Right atrium auricular region (tissue), 2 donors: Measurements from ENCODE around the gene ACVR2A. TPM values are rescaled to one million over a fixed set of nuclear protein-coding genes. Genes with fewer than 3 reads are reported as not detected.

Source experiments
- DNase-seq: peaks from one replicate; pipeline ENCODE4 v3.0.0-alpha.2; 2019; ENCODE audit warnings: low spot score
- H3K27ac ChIP-seq, 2 donors: fragments of 200-600 bp; sonication (generic); 1 replicate in 1 of 2; 2 replicates in 1 of 2; pipeline ENCODE4 v1.5.1; 2016 to 2019
- H3K27me3 ChIP-seq, 2 donors: fragments of 200-600 bp; sonication (generic); one replicate each; pipeline versions ENCODE4 v1.5.1 to v1.6.0; 2017 to 2019
- H3K36me3 ChIP-seq: fragments of 200-600 bp; sonication (generic); one replicate; pipeline ENCODE4 v1.5.1; 2016
- H3K4me1 ChIP-seq, 2 donors: fragments of 200-600 bp; sonication (generic); one replicate each; pipeline versions ENCODE4 v1.5.1 to v1.6.0; 2017 to 2019
- H3K4me3 ChIP-seq, 2 donors: fragments of 200-600 bp; sonication (generic); 1 replicate in 1 of 2; 2 replicates in 1 of 2; pipeline ENCODE4 v1.5.1; 2017 to 2019; ENCODE audit warnings: mild to moderate bottlenecking in 1 of 2, moderate library complexity in 1 of 2
- H3K9me3 ChIP-seq, 2 donors: fragments of 200-600 bp; sonication (generic); one replicate each; pipeline ENCODE4 v1.5.1; 2019
- total RNA-seq, 2 donors: library from RNA; depleted of rRNA; stranded (reverse); fragments of >200 nt; gene quantifications; one replicate each; pipeline ENCODE4 v1.1.0, GENCODE V29; 2016
- TF ChIP-seq, protein P1 (sequence below), 2 donors: fragments of 200-600 bp; sonication (generic); IDR thresholded peaks; one replicate each; pipeline ENCODE4 v1.5.1; 2019; ENCODE audit warnings: antibody characterized with exemption in 2 of 2

Gene ACVR2A
- total RNA-seq, 2 donors from 2014 or later, result 7.9 to 9.7 TPM

DNA sequence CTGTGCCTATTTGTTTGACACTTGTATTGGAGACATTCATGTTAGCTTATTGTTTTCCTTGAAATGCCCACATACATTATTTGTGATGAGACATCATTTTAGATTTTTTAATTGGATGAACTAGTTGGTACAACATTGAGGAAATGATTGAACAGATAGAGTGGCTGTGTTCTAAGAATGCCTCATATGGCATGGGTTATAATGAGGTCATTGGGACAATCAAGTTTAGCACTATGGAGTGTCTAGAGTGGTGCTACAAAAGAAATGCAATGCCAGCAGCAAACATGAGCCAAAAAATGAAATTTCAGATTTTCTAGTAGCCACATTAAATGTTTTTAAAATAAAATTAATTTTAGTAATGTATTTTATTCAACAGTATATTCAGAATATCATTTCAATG, 28.1 kb downstream of the ACVR2A start:
- Histone ChIP-seq H3K27ac (no peak overlapping the region), H3K4me1 (no peaks in the 10 kb centered on the region), H3K27me3 (no peaks in the 10 kb centered on the region), H3K4me3 (no peak overlapping the region), H3K36me3 (no peaks in the 10 kb centered on the region), H3K9me3 (no peaks in the 10 kb centered on the region)
- no peak for DNase-seq
- TF ChIP-seq, protein P1, sequence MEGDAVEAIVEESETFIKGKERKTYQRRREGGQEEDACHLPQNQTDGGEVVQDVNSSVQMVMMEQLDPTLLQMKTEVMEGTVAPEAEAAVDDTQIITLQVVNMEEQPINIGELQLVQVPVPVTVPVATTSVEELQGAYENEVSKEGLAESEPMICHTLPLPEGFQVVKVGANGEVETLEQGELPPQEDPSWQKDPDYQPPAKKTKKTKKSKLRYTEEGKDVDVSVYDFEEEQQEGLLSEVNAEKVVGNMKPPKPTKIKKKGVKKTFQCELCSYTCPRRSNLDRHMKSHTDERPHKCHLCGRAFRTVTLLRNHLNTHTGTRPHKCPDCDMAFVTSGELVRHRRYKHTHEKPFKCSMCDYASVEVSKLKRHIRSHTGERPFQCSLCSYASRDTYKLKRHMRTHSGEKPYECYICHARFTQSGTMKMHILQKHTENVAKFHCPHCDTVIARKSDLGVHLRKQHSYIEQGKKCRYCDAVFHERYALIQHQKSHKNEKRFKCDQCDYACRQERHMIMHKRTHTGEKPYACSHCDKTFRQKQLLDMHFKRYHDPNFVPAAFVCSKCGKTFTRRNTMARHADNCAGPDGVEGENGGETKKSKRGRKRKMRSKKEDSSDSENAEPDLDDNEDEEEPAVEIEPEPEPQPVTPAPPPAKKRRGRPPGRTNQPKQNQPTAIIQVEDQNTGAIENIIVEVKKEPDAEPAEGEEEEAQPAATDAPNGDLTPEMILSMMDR (IDR thresholded peaks at IDR 0.05), result no peak

DNA sequence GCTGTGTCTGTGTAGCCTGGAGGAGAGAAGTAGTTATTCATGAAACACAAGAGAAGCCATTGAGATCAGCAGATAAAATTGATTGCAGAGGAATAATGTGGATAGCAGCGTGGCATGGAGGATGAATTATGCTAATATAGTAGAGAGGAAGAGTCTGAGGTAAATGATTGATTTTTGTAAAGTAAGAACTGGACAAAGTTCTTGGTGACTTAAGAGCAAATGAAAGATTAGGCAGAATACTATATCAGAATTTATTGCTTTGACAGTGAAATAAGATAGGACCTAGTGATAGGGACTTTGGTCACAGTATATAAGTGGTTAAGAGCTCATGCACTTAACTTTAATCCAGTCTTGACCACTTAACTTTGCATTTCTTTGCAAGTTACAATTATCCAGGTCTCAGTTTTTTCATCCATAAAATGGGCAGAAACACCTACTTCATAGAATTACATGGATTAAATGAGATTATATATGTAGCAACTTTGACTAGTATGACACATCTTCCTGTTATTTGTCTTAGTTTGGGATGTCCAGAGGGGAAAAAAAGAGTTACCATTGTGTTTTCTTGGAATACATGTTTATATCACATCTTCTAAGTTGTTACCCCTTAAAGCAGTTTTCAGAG, 29.1 kb downstream of the ACVR2A start:
- TF ChIP-seq, protein P1 (IDR thresholded peaks at IDR 0.05), result no peak
- no peaks in the 10 kb centered on the region for H3K27me3 ChIP-seq
- no peaks in the 10 kb centered on the region for H3K36me3 ChIP-seq
- H3K4me3 ChIP-seq, result no peak overlapping the region
- DNase-seq, result no peak
- no peak overlapping the region for H3K27ac ChIP-seq
- H3K4me1 ChIP-seq, result no peaks in the 10 kb centered on the region
- H3K9me3 ChIP-seq, result no peaks in the 10 kb centered on the region

DNA sequence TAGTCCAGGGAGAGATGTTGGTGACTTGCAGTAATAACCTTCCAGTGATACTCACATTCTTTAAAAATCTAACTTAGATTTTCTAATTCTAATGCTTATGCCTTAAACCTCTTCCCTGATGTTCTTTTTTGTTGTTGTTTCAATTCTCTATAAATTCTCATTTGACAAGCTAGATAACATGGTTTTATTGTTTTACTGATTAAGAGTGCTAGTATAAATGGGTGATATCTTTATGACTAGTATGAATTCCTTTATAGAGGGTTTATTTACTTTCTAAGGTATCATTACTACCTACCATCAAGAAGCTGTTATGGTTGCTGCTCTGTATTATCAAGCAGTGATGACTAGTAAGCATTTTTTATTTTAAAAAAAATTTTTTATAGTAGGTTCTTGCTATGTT, 35.0 kb downstream of the ACVR2A start:
- Histone ChIP-seq H3K27ac (no peak overlapping the region), H3K27me3 (no peaks in the 10 kb centered on the region), H3K36me3 (no peaks in the 10 kb centered on the region), H3K4me1 (peaks cover 0 to 8% of the 10 kb centered on the region in 2 donors), H3K4me3 (no peak overlapping the region), H3K9me3 (no peaks in the 10 kb centered on the region)
- no peak for DNase-seq
- TF ChIP-seq, protein P1 (IDR thresholded peaks at IDR 0.05), result no peak

DNA sequence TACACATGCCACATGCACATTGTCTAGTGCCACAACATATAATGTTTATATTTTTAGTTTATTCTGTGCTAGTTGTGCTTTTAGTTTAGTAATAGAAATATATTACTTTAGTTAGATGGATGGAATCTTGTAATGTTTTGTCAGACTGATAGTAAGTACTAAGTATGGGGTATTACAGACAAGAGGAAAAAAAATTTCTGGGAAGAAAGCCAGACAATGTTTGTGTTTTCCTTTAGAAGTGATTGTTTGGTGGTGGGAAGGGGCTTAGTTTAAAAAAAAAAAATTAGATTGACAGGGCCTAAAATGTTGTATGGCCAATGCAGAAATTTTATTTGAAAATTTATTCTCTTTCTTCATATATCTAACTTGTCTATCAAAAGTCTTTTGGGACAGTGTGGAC, 37.8 kb downstream of the ACVR2A start:
- H3K4me3 ChIP-seq, result no peak overlapping the region
- TF ChIP-seq, protein P1 (IDR thresholded peaks at IDR 0.05), result no peak
- H3K4me1 ChIP-seq, result peaks cover 0 to 10% of the 10 kb centered on the region in 2 donors
- H3K27me3 ChIP-seq, result no peaks in the 10 kb centered on the region
- no peaks in the 10 kb centered on the region for H3K36me3 ChIP-seq
- no peak overlapping the region for H3K27ac ChIP-seq
- no peak for DNase-seq
- no peaks in the 10 kb centered on the region for H3K9me3 ChIP-seq

DNA sequence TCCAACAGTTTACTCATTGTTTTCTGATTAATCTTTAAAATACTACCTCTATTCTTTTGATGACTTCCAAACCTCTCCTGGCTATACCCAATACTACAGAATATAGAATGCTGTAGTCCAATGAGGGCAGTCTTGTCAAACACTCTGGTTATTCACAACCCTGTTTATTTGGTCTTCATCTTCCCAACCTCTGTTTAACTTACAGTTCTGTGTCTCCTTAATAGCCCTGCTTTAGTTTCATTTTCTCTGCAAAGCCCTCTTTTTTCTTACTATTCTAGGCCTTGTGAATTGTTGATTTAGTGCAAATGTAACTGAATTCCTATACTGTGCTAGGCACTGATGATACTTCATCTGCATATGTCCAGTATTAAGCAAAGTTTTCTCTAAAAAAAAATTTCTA, 40.0 kb downstream of the ACVR2A start:
- Histone ChIP-seq H3K27ac (no peak overlapping the region), H3K36me3 (no peaks in the 10 kb centered on the region), H3K4me1 (peaks cover 0 to 10% of the 10 kb centered on the region in 2 donors), H3K4me3 (no peak overlapping the region), H3K27me3 (no peaks in the 10 kb centered on the region), H3K9me3 (no peaks in the 10 kb centered on the region)
- TF ChIP-seq, protein P1 (IDR thresholded peaks at IDR 0.05), result no peak
- no peak for DNase-seq

DNA sequence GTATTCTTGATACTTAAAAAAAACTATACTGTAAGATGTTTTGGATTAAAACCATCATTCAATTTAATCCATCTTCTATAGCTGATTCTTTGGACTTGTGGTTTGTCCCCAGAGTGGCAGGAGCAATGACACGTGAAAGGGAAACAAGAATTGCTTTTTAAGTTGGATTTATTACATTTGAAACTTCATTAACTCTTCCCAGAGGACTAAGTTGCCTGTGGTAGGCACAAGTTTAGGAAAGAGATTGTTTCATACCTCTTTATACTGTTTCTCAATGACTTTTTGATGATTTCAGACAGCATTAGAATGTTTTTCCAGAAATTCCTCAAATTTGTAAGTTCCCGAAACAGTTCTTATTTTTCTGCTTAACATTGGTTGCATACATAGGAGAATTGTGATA, 41.3 kb downstream of the ACVR2A start:
- Histone ChIP-seq H3K36me3 (no peaks in the 10 kb centered on the region), H3K9me3 (no peaks in the 10 kb centered on the region), H3K4me1 (peaks cover 0 to 10% of the 10 kb centered on the region in 2 donors), H3K4me3 (no peak overlapping the region), H3K27ac (no peak overlapping the region), H3K27me3 (no peaks in the 10 kb centered on the region)
- DNase-seq, result no peak
- TF ChIP-seq, protein P1 (IDR thresholded peaks at IDR 0.05), result no peak
